GM23338 (cell line): Measurements from ENCODE around the gene VEPH1. TPM values are rescaled to one million over a fixed set of nuclear protein-coding genes. Genes with fewer than 3 reads are reported as not detected.

ENCODE experiments used
- ATAC-seq: fragments of 200-7000 bp; cut with Tn5 transposase; 3 replicates; pipeline ENCODE4 v1.9.1; 2020
- DNase-seq: peaks from one replicate; pipeline ENCODE4 v3.0.0-alpha.2; 2015; ENCODE audit warnings: low spot score
- H2AFZ ChIP-seq: fragments of 200-600 bp; sonication (generic); 2 replicates; pipeline ENCODE4 v1.8.0; 2016; ENCODE audit warnings: antibody characterized with exemption, mild to moderate bottlenecking, moderate library complexity
- H3F3A ChIP-seq: fragments of 200-600 bp; sonication (generic); replicated peaks from 2 replicates; pipeline ENCODE4 v1.8.0; 2017; ENCODE audit warnings: antibody characterized with exemption, mixed run types, low read depth
- H3K27ac ChIP-seq: fragments of 200-600 bp; sonication (generic); 2 replicates; pipeline ENCODE4 v1.6.1; 2016; ENCODE audit warnings: low read depth
- H3K27me3 ChIP-seq: fragments of 200-600 bp; sonication (generic); 2 replicates; pipeline ENCODE4 v1.8.0; 2016; ENCODE audit warnings: mild to moderate bottlenecking, mixed run types, moderate library complexity; ENCODE audit not compliant: insufficient read depth
- H3K36me3 ChIP-seq: fragments of 200-600 bp; sonication (generic); 2 replicates; pipeline ENCODE4 v1.8.0; 2016; ENCODE audit warnings: mild to moderate bottlenecking; ENCODE audit not compliant: insufficient read depth
- H3K4me1 ChIP-seq: fragments of 200-600 bp; sonication (generic); 2 replicates; pipeline ENCODE4 v1.8.0; 2016; ENCODE audit warnings: mild to moderate bottlenecking, moderate library complexity; ENCODE audit not compliant: insufficient read depth
- H3K4me2 ChIP-seq: fragments of 200-600 bp; sonication (generic); 2 replicates; pipeline ENCODE4 v1.7.1; 2017; ENCODE audit warnings: mixed run types
- H3K4me3 ChIP-seq: fragments of 200-600 bp; sonication (generic); 2 replicates; pipeline ENCODE4 v1.6.1; 2016; ENCODE audit warnings: mixed run types
- H3K79me2 ChIP-seq: fragments of 200-600 bp; sonication (generic); replicated peaks from 2 replicates; pipeline ENCODE4 v1.8.0; 2017; ENCODE audit warnings: mild to moderate bottlenecking; ENCODE audit not compliant: insufficient read depth
- H3K9me2 ChIP-seq: fragments of 200-600 bp; sonication (generic); 2 replicates; pipeline ENCODE4 v1.8.0; 2017; ENCODE audit not compliant: insufficient read depth
- H4K20me1 ChIP-seq: fragments of 200-600 bp; sonication (generic); replicated peaks from 2 replicates; pipeline ENCODE4 v1.8.0; 2017; ENCODE audit warnings: mild to moderate bottlenecking; ENCODE audit not compliant: insufficient read depth
- H3K27ac Mint-ChIP-seq: 2 replicates; pipeline ENCODE4 v1.8.0; 2020; ENCODE audit warnings: inconsistent platforms, mild to moderate bottlenecking, moderate library complexity, mixed read lengths
- H3K27me3 Mint-ChIP-seq: 3 replicates; pipeline ENCODE4 v1.8.0; 2022; ENCODE audit warnings: low read depth, mild to moderate bottlenecking, moderate library complexity, mixed read lengths, inconsistent platforms; ENCODE audit not compliant: insufficient read depth, poor library complexity
- H3K36me3 Mint-ChIP-seq: 3 replicates; pipeline ENCODE4 v1.8.0; 2021; ENCODE audit warnings: low read depth, mild to moderate bottlenecking, inconsistent platforms, moderate library complexity, mixed read lengths
- H3K4me1 Mint-ChIP-seq: 3 replicates; pipeline ENCODE4 v1.8.0; 2020; ENCODE audit warnings: mild to moderate bottlenecking, inconsistent platforms, mixed read lengths
- H3K4me3 Mint-ChIP-seq: 3 replicates; pipeline ENCODE4 v1.8.0; 2021; ENCODE audit warnings: moderate library complexity, mild to moderate bottlenecking, inconsistent platforms, mixed read lengths
- H3K9me3 Mint-ChIP-seq: 3 replicates; pipeline ENCODE4 v1.8.0; 2020; ENCODE audit warnings: moderate library complexity, mild to moderate bottlenecking, inconsistent platforms, mixed read lengths
- CREB1 ChIP-seq: fragments of 250-450 bp; sonication (Bioruptor Pico); IDR thresholded peaks from 2 replicates; pipeline ENCODE4 v1.5.0; 2020; ENCODE audit warnings: low read depth, mild to moderate bottlenecking, moderate library complexity
- CTCF ChIP-seq, 2 experiments: fragments of 200-600 bp in 1 of 2; sonication (generic) in 1 of 2; conservative IDR thresholded peaks; 2 replicates each; pipeline versions ENCODE4 v1.5.1 to v1.6.1; 2016 to 2017; ENCODE audit warnings: antibody characterized with exemption in 2 of 2, low read depth in 2 of 2, mild to moderate bottlenecking in 2 of 2, moderate library complexity in 1 of 2
- ETS1 ChIP-seq: IDR thresholded peaks from 2 replicates; pipeline ENCODE4 v1.6.1; 2016; ENCODE audit warnings: antibody characterized with exemption
- EZH2 ChIP-seq: fragments of 200-600 bp; sonication (generic); IDR thresholded peaks from one replicate; pipeline ENCODE4 v1.8.0; 2017; ENCODE audit warnings: antibody characterized with exemption, mild to moderate bottlenecking, low read depth; ENCODE audit not compliant: unreplicated experiment
- EZH2phosphoT487 ChIP-seq: fragments of 200-600 bp; sonication (generic); IDR thresholded peaks from one replicate; pipeline ENCODE4 v1.8.1; 2018; ENCODE audit warnings: antibody characterized with exemption; ENCODE audit not compliant: unreplicated experiment
- JUNB ChIP-seq: IDR thresholded peaks from one replicate; pipeline ENCODE4 v1.6.1; 2016; ENCODE audit warnings: antibody characterized with exemption; ENCODE audit not compliant: unreplicated experiment
- NANOG ChIP-seq: IDR thresholded peaks from 2 replicates; pipeline ENCODE4 v1.6.1; 2016; ENCODE audit warnings: antibody characterized with exemption, borderline replicate concordance
- POLR2AphosphoS5 ChIP-seq: IDR thresholded peaks from 2 replicates; pipeline ENCODE4 v1.6.1; 2016; ENCODE audit warnings: antibody characterized with exemption, low read depth
- REST ChIP-seq: IDR thresholded peaks from one replicate; pipeline ENCODE4 v1.6.1; 2018; ENCODE audit warnings: antibody characterized with exemption; ENCODE audit not compliant: unreplicated experiment
- STAT1 ChIP-seq: IDR thresholded peaks from one replicate; pipeline ENCODE4 v1.6.1; 2016; ENCODE audit warnings: antibody characterized with exemption; ENCODE audit not compliant: unreplicated experiment
- ZNF114 ChIP-seq: fragments of 250-450 bp; sonication (Bioruptor Pico); IDR thresholded peaks from 2 replicates; pipeline ENCODE4 v1.5.0; 2020; ENCODE audit warnings: mild to moderate bottlenecking, moderate library complexity
- ZNF331 ChIP-seq: fragments of 250-450 bp; sonication (Bioruptor Pico); IDR thresholded peaks from 2 replicates; pipeline ENCODE4 v1.5.0; 2020; ENCODE audit warnings: low read depth, mild to moderate bottlenecking, moderate library complexity
- ZNF462 ChIP-seq: fragments of 250-450 bp; sonication (Bioruptor Pico); IDR thresholded peaks from 2 replicates; pipeline ENCODE4 v1.5.0; 2020; ENCODE audit warnings: mild to moderate bottlenecking, moderate library complexity
- polyA plus RNA-seq: library from polyadenylated mRNA; unstranded; fragments of >200 nt; fragmentation: Nextera tagmentation; extraction: Ambion mirVana; gene quantifications from 2 replicates; pipeline ENCODE4 v1.2.1, GENCODE V29; 2016
- total RNA-seq: library from RNA; depleted of rRNA; stranded (reverse); fragments of >200 nt; shearing (Covaris generic); gene quantifications from 2 replicates; pipeline ENCODE4 v1.2.3, GENCODE V29; 2014

The VEPH1 gene
- total and polyA plus RNA-seq, 2 experiments from 2014 or later, result 15.4 to 33.8 TPM

- no peaks in the 10 kb centered on the region for H3K9me2 ChIP-seq
- Mint-ChIP-seq H3K4me3 (no peak overlapping the region), H3K27ac (no peak overlapping the region), H3K27me3 (peaks cover 7% of the 10 kb centered on the region), H3K4me1 (peaks cover 63% of the 10 kb centered on the region), H3K36me3 (peaks cover 3% of the 10 kb centered on the region; the same call in 2 of the 3 replicates), H3K9me3 (no peaks in the 10 kb centered on the region)
- no peak overlapping the region for H3K4me2 ChIP-seq
- H3K4me1 ChIP-seq, result peaks cover 9% of the 10 kb centered on the region
- no peak for ATAC-seq
- no peaks in the 10 kb centered on the region for H4K20me1 ChIP-seq
- no peak overlapping the region for H2AFZ ChIP-seq
- no peak overlapping the region for H3K4me3 ChIP-seq
- no peaks in the 10 kb centered on the region for H3K36me3 ChIP-seq
- no peak overlapping the region for H3K27ac ChIP-seq
- DNase-seq, result no peak
- no peaks in the 10 kb centered on the region for H3K27me3 ChIP-seq
- TF ChIP-seq ZNF331 (CRISPR knock-in tag) (no peak), EZH2phosphoT487 (no peak), ZNF462 (CRISPR knock-in tag) (no peak), CTCF (conservative IDR thresholded peaks at IDR 0.05; ENCODE audit: low read depth in 2 of 2) (no peak), EZH2 (no peak), STAT1 (no peak), ZNF114 (CRISPR knock-in tag) (no peak), CREB1 (CRISPR knock-in tag) (no peak), ETS1 (no peak), NANOG (no peak), JUNB (no peak), REST (no peak), POLR2AphosphoS5 (no peak)
- H3F3A ChIP-seq, result no peaks in the 10 kb centered on the region
- H3K79me2 ChIP-seq, result no peaks in the 10 kb centered on the region; the same call in 1 of the 2 replicates
These were observed 8.5 kb downstream of the VEPH1 start for GRCh38 chr3:157494581-157495281.
